HCT116 (cell line): ENCODE measurements around the gene TAOK3. TPM values are rescaled to one million over a fixed set of nuclear protein-coding genes. Genes with fewer than 3 reads are reported as not detected.

Source experiments
- ATAC-seq: fragments of 200-7000 bp; cut with Tn5 transposase; 2 replicates; pipeline ENCODE4 v1.9.1; 2020; ENCODE audit warnings: mild to moderate bottlenecking, moderate library complexity
- BruUV-seq: library from RNA; stranded (reverse); fragments of 400-500 nt; replicated peaks from 2 replicates; lab custom pipeline; 2021; lab: Mats Ljungman, UMichigan
- CTCF ChIA-PET: fragments of 300-600 bp; sonication (Branson Sonifier 250); formaldehyde crosslinking; loops from one replicate; lab custom pipeline; 2021; ENCODE audit warnings: antibody characterized with exemption; lab: Charles Lee
- POLR2A ChIA-PET: fragments of 300-600, 350-600 bp; sonication (Branson Sonifier 250); formaldehyde crosslinking; loops from one replicate; lab custom pipeline; 2021; ENCODE audit warnings: antibody characterized with exemption; lab: Charles Lee
- RAD21 ChIA-PET, 2 experiments: fragments of 300-600 bp; sonication (Branson Sonifier 250); formaldehyde crosslinking; loops; one replicate each; lab custom pipeline; 2023; ENCODE audit warnings: low total read pairs in 2 of 2; ENCODE audit not compliant: uncharacterized antibody in 2 of 2, unreplicated experiment in 2 of 2, low non-redundant PET in 1 of 2; lab: Charles Lee
- DNase-seq: peaks from one replicate; pipeline ENCODE4 v3.0.0-alpha.2; 2010; ENCODE audit warnings: low read depth, low spot score
- H2AFZ ChIP-seq: fragments of 200-600 bp; shearing (Covaris generic), sonication (generic); 2 replicates; pipeline ENCODE4 v1.6.1; 2017; ENCODE audit warnings: low read depth, mixed run types, mixed read lengths, antibody characterized with exemption, low read length; ENCODE audit not compliant: poor library complexity, severe bottlenecking
- H3K27ac ChIP-seq: 2 replicates; pipeline ENCODE4 v1.5.1; 2012; ENCODE audit warnings: low read depth, low read length
- H3K27me3 ChIP-seq: fragments of 200-600 bp; sonication (generic); 2 replicates; pipeline ENCODE4 v1.6.1; 2016; ENCODE audit warnings: mixed run types, low read length, mixed read lengths; ENCODE audit not compliant: insufficient read depth
- H3K36me3 ChIP-seq, 2 experiments: fragments of 200-500 bp in 1 of 2; fragments of 200-600 bp in 1 of 2; sonication (Bioruptor generic) in 1 of 2; sonication (generic) in 1 of 2; 2 replicates each; pipeline versions ENCODE4 v1.5.1 to v1.6.1; 2014 to 2016; ENCODE audit warnings: low read length in 2 of 2, inconsistent platforms in 1 of 2, mixed read lengths in 1 of 2, mixed run types in 1 of 2; ENCODE audit not compliant: insufficient read depth in 2 of 2, control insufficient read depth in 1 of 2
- H3K4me1 ChIP-seq, 2 experiments: fragments of 200-600 bp in 1 of 2; sonication (generic) in 1 of 2; 2 replicates each; pipeline versions ENCODE4 v1.5.1 to v1.6.1; 2012 to 2017; ENCODE audit warnings: low read length in 2 of 2, inconsistent platforms in 1 of 2, mild to moderate bottlenecking in 1 of 2, mixed read lengths in 1 of 2, mixed run types in 1 of 2, moderate library complexity in 1 of 2; ENCODE audit not compliant: insufficient read depth in 2 of 2, control insufficient read depth in 1 of 2
- H3K4me2 ChIP-seq: fragments of 200-600 bp; sonication (generic); 2 replicates; pipeline ENCODE4 v1.6.1; 2017; ENCODE audit warnings: mixed run types, low read length, mixed read lengths
- H3K4me3 ChIP-seq, 2 experiments: fragments of 200-600 bp in 1 of 2; sonication (generic) in 1 of 2; replicated peaks in 1 of 2; 2 replicates each; pipeline ENCODE4 v1.5.1; 2011 to 2016; ENCODE audit warnings: low read length in 2 of 2, control low read depth in 1 of 2, low read depth in 1 of 2, mild to moderate bottlenecking in 1 of 2, mixed read lengths in 1 of 2, mixed run types in 1 of 2
- H3K79me2 ChIP-seq: fragments of 200-600 bp; sonication (generic); 2 replicates; pipeline ENCODE4 v1.6.1; 2017; ENCODE audit warnings: mild to moderate bottlenecking, mixed run types, low read length, moderate library complexity, mixed read lengths; ENCODE audit not compliant: insufficient read depth
- H3K9ac ChIP-seq: fragments of 200-600 bp; sonication (generic); 2 replicates; pipeline ENCODE4 v1.6.1; 2016; ENCODE audit warnings: low read length, mixed read lengths
- H3K9me2 ChIP-seq: fragments of 200-600 bp; sonication (generic), shearing (Covaris generic); 2 replicates; pipeline ENCODE4 v1.6.1; 2017; ENCODE audit warnings: mixed run types, mild to moderate bottlenecking, moderate library complexity; ENCODE audit not compliant: insufficient read depth
- H3K9me3 ChIP-seq, 2 experiments: fragments of 200-500 bp in 1 of 2; fragments of 200-600 bp in 1 of 2; sonication (Bioruptor generic) in 1 of 2; sonication (generic) in 1 of 2; 2 replicates each; pipeline ENCODE4 v1.6.1; 2014 to 2017; ENCODE audit warnings: low read length in 2 of 2, mixed read lengths in 2 of 2, inconsistent platforms in 1 of 2, low read depth in 1 of 2, mild to moderate bottlenecking in 1 of 2, mixed run types in 1 of 2, moderate library complexity in 1 of 2; ENCODE audit not compliant: control insufficient read depth in 1 of 2, insufficient read depth in 1 of 2
- H4K20me1 ChIP-seq: fragments of 200-600 bp; sonication (generic), shearing (Covaris generic); 2 replicates; pipeline ENCODE4 v1.6.1; 2017; ENCODE audit warnings: mixed run types, mild to moderate bottlenecking, moderate library complexity; ENCODE audit not compliant: insufficient read depth
- ATF3 ChIP-seq: IDR thresholded peaks from 2 replicates; pipeline ENCODE4 v1.6.1; 2012
- CBX3 ChIP-seq: IDR thresholded peaks from 2 replicates; pipeline ENCODE4 v1.6.1; 2012; ENCODE audit warnings: low read depth
- CEBPB ChIP-seq: IDR thresholded peaks from 2 replicates; pipeline ENCODE4 v1.6.1; 2012; ENCODE audit warnings: low read depth
- CTCF ChIP-seq, 3 experiments: fragments of 200-600 bp in 1 of 3; sonication (generic) in 1 of 3; IDR thresholded peaks in 2 of 3; conservative IDR thresholded peaks in 1 of 3; 2 replicates each; pipeline ENCODE4 v1.5.1; 2012 to 2017; ENCODE audit warnings: low read depth in 2 of 3, low read length in 2 of 3, antibody characterized with exemption in 1 of 3, borderline replicate concordance in 1 of 3, control low read depth in 1 of 3, mild to moderate bottlenecking in 1 of 3, mixed read lengths in 1 of 3, mixed run types in 1 of 3, moderate library complexity in 1 of 3; ENCODE audit not compliant: insufficient read depth in 1 of 3
- EGR1 ChIP-seq: IDR thresholded peaks from 2 replicates; pipeline ENCODE4 v1.6.1; 2012; ENCODE audit warnings: low read depth
- ELF1 ChIP-seq: IDR thresholded peaks from 2 replicates; pipeline ENCODE4 v1.6.1; 2012; ENCODE audit warnings: low read depth, borderline replicate concordance
- EZH2phosphoT487 ChIP-seq: fragments of 200-600 bp; IDR thresholded peaks from 2 replicates; pipeline ENCODE4 v1.6.1; 2018; ENCODE audit warnings: antibody characterized with exemption, borderline replicate concordance
- FOSL1 ChIP-seq: IDR thresholded peaks from 2 replicates; pipeline ENCODE4 v1.6.1; 2012; ENCODE audit warnings: low read depth
- JUND ChIP-seq: IDR thresholded peaks from 2 replicates; pipeline ENCODE4 v1.6.1; 2012
- POLR2AphosphoS5 ChIP-seq: IDR thresholded peaks from 2 replicates; pipeline ENCODE4 v1.6.1; 2011; ENCODE audit warnings: mild to moderate bottlenecking, low read depth, low read length, moderate library complexity
- RAD21 ChIP-seq: IDR thresholded peaks from 2 replicates; pipeline ENCODE4 v1.6.1; 2012; ENCODE audit warnings: low read depth, mild to moderate bottlenecking
- SIN3A ChIP-seq: IDR thresholded peaks from 2 replicates; pipeline ENCODE4 v1.6.1; 2012; ENCODE audit warnings: low read depth
- SRF ChIP-seq: IDR thresholded peaks from 2 replicates; pipeline ENCODE4 v1.6.1; 2012; ENCODE audit warnings: low read depth
- YY1 ChIP-seq: IDR thresholded peaks from 2 replicates; pipeline ENCODE4 v1.6.1; 2011; ENCODE audit warnings: low read length, low read depth, moderate library complexity, mild to moderate bottlenecking; ENCODE audit not compliant: insufficient replicate concordance; ENCODE audit errors: extremely low read depth
- ZFX ChIP-seq: fragments of 450-650 bp; IDR thresholded peaks from 2 replicates; pipeline ENCODE4 v1.6.1; 2017
- ZNF274 ChIP-seq: fragments of 200-500 bp; sonication (Bioruptor generic); IDR thresholded peaks from 2 replicates; pipeline ENCODE4 v1.6.1; 2014; ENCODE audit warnings: mild to moderate bottlenecking, low read depth, low read length, inconsistent platforms
- intact Hi-C: fragments of 100-400 bp; cut with micrococcal nuclease; formaldehyde crosslinking; loops from 2 replicates; pipeline ENCODE4 v1.10.0; 2022
- total RNA-seq: library from RNA; stranded (reverse); gene quantifications from one replicate; pipeline ENCODE4 v1.2.1, GENCODE V29; 2021; ENCODE audit not compliant: unreplicated experiment
- TF ChIP-seq, protein P1 (sequence below): IDR thresholded peaks from 2 replicates; pipeline ENCODE4 v1.6.1; 2012; ENCODE audit warnings: low read depth
- TF ChIP-seq, protein P2 (sequence below): IDR thresholded peaks from 2 replicates; pipeline ENCODE4 v1.6.1; 2011; ENCODE audit warnings: mild to moderate bottlenecking, low read length, moderate library complexity; ENCODE audit not compliant: insufficient replicate concordance; ENCODE audit errors: extremely low read depth
- TF ChIP-seq, protein P3 (sequence below): IDR thresholded peaks from 2 replicates; pipeline ENCODE4 v1.6.1; 2012

Gene TAOK3
- total RNA-seq, 1 experiment from 2014 or later: 10.5 TPM

DNA sequence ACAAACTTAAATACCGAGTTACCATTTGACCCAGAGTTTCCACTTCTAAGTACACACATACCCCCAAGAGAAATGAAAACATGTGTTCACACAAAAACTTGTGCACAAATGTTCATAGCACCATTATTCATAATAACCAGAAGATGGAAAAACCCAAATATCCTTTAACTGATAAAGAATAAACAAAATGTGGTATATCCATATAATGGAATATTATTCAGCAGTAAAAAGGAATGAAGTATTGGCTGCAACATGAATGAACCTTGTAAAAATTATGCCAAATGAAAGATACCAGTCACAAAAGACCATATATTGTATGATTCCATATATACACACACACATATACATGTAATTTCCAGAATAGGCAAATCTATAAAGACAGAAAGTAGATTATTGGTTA lies 116.4 kb downstream of the TAOK3 start:
- no peaks in the 10 kb centered on the region for H3K9me3 ChIP-seq
- TF ChIP-seq ZFX (no peak), CEBPB (no peak), CBX3 (no peak), ATF3 (no peak), POLR2AphosphoS5 (no peak), ZNF274 (no peak), SRF (no peak), JUND (no peak), RAD21 (no peak), EGR1 (no peak), CTCF (IDR thresholded peaks at IDR 0.05 in 2 of 3, conservative IDR thresholded peaks at IDR 0.05 in 1 of 3; ENCODE audit: borderline replicate concordance in 1 of 3, insufficient read depth in 1 of 3, low read depth in 2 of 3, low read length in 2 of 3) (no peak), SIN3A (no peak), EZH2phosphoT487 (no peak), FOSL1 (no peak), YY1 (no peak), ELF1 (no peak)
- TF ChIP-seq, protein P1, sequence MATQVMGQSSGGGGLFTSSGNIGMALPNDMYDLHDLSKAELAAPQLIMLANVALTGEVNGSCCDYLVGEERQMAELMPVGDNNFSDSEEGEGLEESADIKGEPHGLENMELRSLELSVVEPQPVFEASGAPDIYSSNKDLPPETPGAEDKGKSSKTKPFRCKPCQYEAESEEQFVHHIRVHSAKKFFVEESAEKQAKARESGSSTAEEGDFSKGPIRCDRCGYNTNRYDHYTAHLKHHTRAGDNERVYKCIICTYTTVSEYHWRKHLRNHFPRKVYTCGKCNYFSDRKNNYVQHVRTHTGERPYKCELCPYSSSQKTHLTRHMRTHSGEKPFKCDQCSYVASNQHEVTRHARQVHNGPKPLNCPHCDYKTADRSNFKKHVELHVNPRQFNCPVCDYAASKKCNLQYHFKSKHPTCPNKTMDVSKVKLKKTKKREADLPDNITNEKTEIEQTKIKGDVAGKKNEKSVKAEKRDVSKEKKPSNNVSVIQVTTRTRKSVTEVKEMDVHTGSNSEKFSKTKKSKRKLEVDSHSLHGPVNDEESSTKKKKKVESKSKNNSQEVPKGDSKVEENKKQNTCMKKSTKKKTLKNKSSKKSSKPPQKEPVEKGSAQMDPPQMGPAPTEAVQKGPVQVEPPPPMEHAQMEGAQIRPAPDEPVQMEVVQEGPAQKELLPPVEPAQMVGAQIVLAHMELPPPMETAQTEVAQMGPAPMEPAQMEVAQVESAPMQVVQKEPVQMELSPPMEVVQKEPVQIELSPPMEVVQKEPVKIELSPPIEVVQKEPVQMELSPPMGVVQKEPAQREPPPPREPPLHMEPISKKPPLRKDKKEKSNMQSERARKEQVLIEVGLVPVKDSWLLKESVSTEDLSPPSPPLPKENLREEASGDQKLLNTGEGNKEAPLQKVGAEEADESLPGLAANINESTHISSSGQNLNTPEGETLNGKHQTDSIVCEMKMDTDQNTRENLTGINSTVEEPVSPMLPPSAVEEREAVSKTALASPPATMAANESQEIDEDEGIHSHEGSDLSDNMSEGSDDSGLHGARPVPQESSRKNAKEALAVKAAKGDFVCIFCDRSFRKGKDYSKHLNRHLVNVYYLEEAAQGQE: no peak
- TF ChIP-seq, protein P2, sequence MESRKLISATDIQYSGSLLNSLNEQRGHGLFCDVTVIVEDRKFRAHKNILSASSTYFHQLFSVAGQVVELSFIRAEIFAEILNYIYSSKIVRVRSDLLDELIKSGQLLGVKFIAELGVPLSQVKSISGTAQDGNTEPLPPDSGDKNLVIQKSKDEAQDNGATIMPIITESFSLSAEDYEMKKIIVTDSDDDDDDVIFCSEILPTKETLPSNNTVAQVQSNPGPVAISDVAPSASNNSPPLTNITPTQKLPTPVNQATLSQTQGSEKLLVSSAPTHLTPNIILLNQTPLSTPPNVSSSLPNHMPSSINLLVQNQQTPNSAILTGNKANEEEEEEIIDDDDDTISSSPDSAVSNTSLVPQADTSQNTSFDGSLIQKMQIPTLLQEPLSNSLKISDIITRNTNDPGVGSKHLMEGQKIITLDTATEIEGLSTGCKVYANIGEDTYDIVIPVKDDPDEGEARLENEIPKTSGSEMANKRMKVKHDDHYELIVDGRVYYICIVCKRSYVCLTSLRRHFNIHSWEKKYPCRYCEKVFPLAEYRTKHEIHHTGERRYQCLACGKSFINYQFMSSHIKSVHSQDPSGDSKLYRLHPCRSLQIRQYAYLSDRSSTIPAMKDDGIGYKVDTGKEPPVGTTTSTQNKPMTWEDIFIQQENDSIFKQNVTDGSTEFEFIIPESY: no peak
- TF ChIP-seq, protein P3, sequence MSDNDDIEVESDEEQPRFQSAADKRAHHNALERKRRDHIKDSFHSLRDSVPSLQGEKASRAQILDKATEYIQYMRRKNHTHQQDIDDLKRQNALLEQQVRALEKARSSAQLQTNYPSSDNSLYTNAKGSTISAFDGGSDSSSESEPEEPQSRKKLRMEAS: no peak
- TF ChIP-seq, all 23 proteins: peak for 0
- ChIA-PET CTCF (no interaction called here), RAD21 (no interaction called here), POLR2A (no interaction called here)
- no peak overlapping the region for H3K27ac ChIP-seq
- DNase-seq: no peak
- no peak overlapping the region for H3K4me2 ChIP-seq
- no peak overlapping the region for H2AFZ ChIP-seq
- H3K27me3 ChIP-seq: no peaks in the 10 kb centered on the region
- no peak overlapping the region for H3K4me3 ChIP-seq
- H3K79me2 ChIP-seq: no peaks in the 10 kb centered on the region
- H3K9me2 ChIP-seq: no peaks in the 10 kb centered on the region
- no peaks in the 10 kb centered on the region for H3K36me3 ChIP-seq
- no peak for ATAC-seq
- intact Hi-C loops: no loop called here
- no peaks in the 10 kb centered on the region for H4K20me1 ChIP-seq
- BruUV-seq: no TSS peak
- no peak overlapping the region for H3K9ac ChIP-seq
- H3K4me1 ChIP-seq: no peaks in the 10 kb centered on the region
